H1 (cell line): ENCODE data around the gene MAOB. TPM values are rescaled to one million over a fixed set of nuclear protein-coding genes. Genes with fewer than 3 reads are reported as not detected.

Source experiments
- CTCF ChIA-PET: fragments of 300-600 bp; sonication (Branson Sonifier 250); formaldehyde crosslinking; loops from one replicate; lab custom pipeline; 2021; ENCODE audit not compliant: partially characterized antibody; lab: Charles Lee
- POLR2A ChIA-PET: fragments of 300-600 bp; sonication (Branson Sonifier 250); formaldehyde crosslinking; loops from one replicate; lab custom pipeline; 2021; ENCODE audit warnings: inconsistent platforms; ENCODE audit not compliant: partially characterized antibody; lab: Charles Lee
- DNase-seq, 2 experiments: peaks; one replicate each; pipeline versions ENCODE4 v3.0.0 to v3.0.0-alpha.2; 2010 to 2022; ENCODE audit warnings: low spot score in 2 of 2, low read depth in 1 of 2, mixed read lengths in 1 of 2
- FAIRE-seq: peaks from 2 replicates; lab custom pipeline; 2011; peaks lifted over from hg19 to GRCh38; lab: Jason Lieb, UNC
- H2AFZ ChIP-seq: 2 replicates; pipeline ENCODE4 v1.8.1; 2012; ENCODE audit warnings: low read length, inconsistent platforms
- H2AK5ac ChIP-seq: 2 replicates; pipeline ENCODE4 v1.6.1; 2013; ENCODE audit warnings: low read depth, low read length
- H2BK120ac ChIP-seq: replicated peaks from 2 replicates; pipeline ENCODE3; 2013; ENCODE audit warnings: low read depth, low read length, inconsistent platforms
- H2BK12ac ChIP-seq: 2 replicates; pipeline ENCODE4 v1.6.1; 2013; ENCODE audit warnings: low read depth, low read length
- H2BK15ac ChIP-seq: 2 replicates; pipeline ENCODE4 v1.6.1; 2013; ENCODE audit warnings: low read length
- H2BK20ac ChIP-seq: 2 replicates; pipeline ENCODE4 v1.6.1; 2013; ENCODE audit warnings: low read length
- H2BK5ac ChIP-seq: 2 replicates; pipeline ENCODE4 v1.6.1; 2013; ENCODE audit warnings: low read depth, low read length
- H3K14ac ChIP-seq: 2 replicates; pipeline ENCODE4 v1.6.1; 2013; ENCODE audit warnings: inconsistent platforms; ENCODE audit not compliant: insufficient read length
- H3K18ac ChIP-seq: 2 replicates; pipeline ENCODE4 v1.6.1; 2013; ENCODE audit warnings: low read length; ENCODE audit errors: extremely low read depth
- H3K23ac ChIP-seq: 2 replicates; pipeline ENCODE4 v1.6.1; 2013; ENCODE audit warnings: inconsistent platforms; ENCODE audit not compliant: insufficient read length
- H3K23me2 ChIP-seq: 2 replicates; pipeline ENCODE4 v1.6.1; 2013; ENCODE audit warnings: low read depth, low read length
- H3K27ac ChIP-seq: 2 replicates; pipeline ENCODE4 v1.6.1; 2011; ENCODE audit warnings: low read depth, low read length, inconsistent platforms
- H3K27me3 ChIP-seq, 4 experiments: replicated peaks in 1 of 4; 1 replicate in 1 of 4; 2 replicates in 3 of 4; pipeline versions ENCODE4 v1.6.1 to v1.8.1; 2011 to 2013; ENCODE audit warnings: low read length in 3 of 4, mild to moderate bottlenecking in 3 of 4, inconsistent platforms in 2 of 4, mixed read lengths in 2 of 4, moderate library complexity in 1 of 4; ENCODE audit not compliant: control insufficient read depth in 3 of 4, insufficient read depth in 3 of 4; ENCODE audit errors: extremely low read depth in 1 of 4
- H3K36me3 ChIP-seq, 4 experiments: 2 replicates each; pipeline versions ENCODE4 v1.6.1 to v1.8.1; 2011 to 2013; ENCODE audit warnings: mild to moderate bottlenecking in 4 of 4, low read length in 3 of 4, moderate library complexity in 2 of 4, control low read depth in 1 of 4, inconsistent platforms in 1 of 4; ENCODE audit not compliant: insufficient read depth in 4 of 4, control insufficient read depth in 2 of 4
- H3K4ac ChIP-seq: replicated peaks from 2 replicates; pipeline ENCODE3; 2013; ENCODE audit warnings: low read length, low read depth, mixed read lengths, inconsistent platforms; ENCODE audit not compliant: insufficient read length
- H3K4me1 ChIP-seq, 4 experiments: replicated peaks in 1 of 4; 1 replicate in 1 of 4; 2 replicates in 3 of 4; pipeline versions ENCODE4 v1.6.1 to v1.8.1; 2011 to 2013; ENCODE audit warnings: low read length in 3 of 4, inconsistent platforms in 2 of 4, mixed read lengths in 1 of 4; ENCODE audit not compliant: insufficient read depth in 4 of 4, control insufficient read depth in 3 of 4
- H3K4me2 ChIP-seq, 2 experiments: 2 replicates each; pipeline versions ENCODE4 v1.6.1 to v1.8.1; 2011 to 2013; ENCODE audit warnings: low read depth in 2 of 2, low read length in 2 of 2, control low read depth in 1 of 2, inconsistent platforms in 1 of 2, mild to moderate bottlenecking in 1 of 2; ENCODE audit not compliant: insufficient read depth in 1 of 2
- H3K4me3 ChIP-seq, 4 experiments: fragments of 200-600, 300-600 bp in 1 of 4; sonication (generic), shearing (Covaris generic), sonication (Bioruptor Twin) in 1 of 4; 2 replicates each; pipeline versions ENCODE4 v1.5.1 to v1.8.1; 2011 to 2016; ENCODE audit warnings: low read length in 4 of 4, low read depth in 3 of 4, control low read depth in 2 of 4, inconsistent platforms in 2 of 4, mild to moderate bottlenecking in 2 of 4, mixed read lengths in 1 of 4, moderate library complexity in 1 of 4; ENCODE audit not compliant: insufficient read depth in 2 of 4; ENCODE audit errors: extremely low read depth in 1 of 4
- H3K56ac ChIP-seq: replicated peaks from 2 replicates; pipeline ENCODE3; 2013; ENCODE audit warnings: low read depth, mild to moderate bottlenecking, mixed read lengths, low read length, inconsistent platforms; ENCODE audit not compliant: insufficient read length
- H3K79me1 ChIP-seq: 2 replicates; pipeline ENCODE4 v1.6.1; 2013; ENCODE audit warnings: low read depth, low read length, control low read depth
- H3K79me2 ChIP-seq, 2 experiments: 2 replicates each; pipeline versions ENCODE4 v1.6.1 to v1.8.1; 2012 to 2013; ENCODE audit warnings: low read length in 2 of 2, mild to moderate bottlenecking in 2 of 2, inconsistent platforms in 1 of 2; ENCODE audit not compliant: insufficient read depth in 2 of 2, control insufficient read depth in 1 of 2
- H3K9ac ChIP-seq, 4 experiments: replicated peaks in 1 of 4; 1 replicate in 1 of 4; 2 replicates in 3 of 4; pipeline versions ENCODE4 v1.6.1 to v1.8.1; 2011 to 2013; ENCODE audit warnings: low read depth in 3 of 4, low read length in 3 of 4, control low read depth in 2 of 4, mild to moderate bottlenecking in 2 of 4, moderate library complexity in 2 of 4, inconsistent platforms in 1 of 4; ENCODE audit errors: extremely low read depth in 1 of 4
- H3K9me3 ChIP-seq, 2 experiments: 2 replicates each; pipeline versions ENCODE4 v1.6.1 to v1.8.1; 2012 to 2013; ENCODE audit warnings: mild to moderate bottlenecking in 2 of 2, moderate library complexity in 2 of 2, control low read depth in 1 of 2, inconsistent platforms in 1 of 2, low read depth in 1 of 2, low read length in 1 of 2, mixed read lengths in 1 of 2; ENCODE audit not compliant: insufficient read depth in 2 of 2
- H4K20me1 ChIP-seq, 2 experiments: replicated peaks in 1 of 2; 2 replicates each; pipeline versions ENCODE3 to v1.8.1; 2011 to 2013; ENCODE audit warnings: inconsistent platforms in 2 of 2, low read length in 2 of 2, mild to moderate bottlenecking in 1 of 2; ENCODE audit not compliant: insufficient read depth in 2 of 2, control insufficient read depth in 1 of 2
- H4K5ac ChIP-seq: 2 replicates; pipeline ENCODE4 v1.6.1; 2013; ENCODE audit warnings: low read length, low read depth, mixed read lengths, inconsistent platforms; ENCODE audit not compliant: insufficient read length
- H4K8ac ChIP-seq: 2 replicates; pipeline ENCODE4 v1.8.0; 2013; ENCODE audit warnings: mild to moderate bottlenecking, moderate library complexity, low read length, inconsistent platforms; ENCODE audit not compliant: insufficient read depth; ENCODE audit errors: extremely low read depth
- H4K91ac ChIP-seq: replicated peaks from 2 replicates; pipeline ENCODE3; 2013; ENCODE audit warnings: low read length, mixed read lengths, inconsistent platforms; ENCODE audit not compliant: insufficient read length
- ASH2L ChIP-seq: fragments of 200-600, 300-600 bp; sonication (generic); IDR thresholded peaks from one replicate; pipeline ENCODE4 v1.7.1; 2017; ENCODE audit warnings: low read length
- ATF3 ChIP-seq: IDR thresholded peaks from 2 replicates; pipeline ENCODE4 v1.6.1; 2011; ENCODE audit warnings: low read depth, mild to moderate bottlenecking, low read length; ENCODE audit not compliant: insufficient read depth
- BCL11A ChIP-seq, 2 experiments: IDR thresholded peaks; one replicate each; pipeline ENCODE4 v1.6.1; 2011; ENCODE audit warnings: low read depth in 2 of 2, low read length in 2 of 2, mild to moderate bottlenecking in 2 of 2
- CHD2 ChIP-seq: IDR thresholded peaks from 2 replicates; pipeline ENCODE4 v1.6.1; 2012; ENCODE audit warnings: low read length, improper control_type of control experiment
- HDAC6 ChIP-seq: IDR thresholded peaks from one replicate; pipeline ENCODE4 v1.7.1; 2012; ENCODE audit warnings: low read depth, mild to moderate bottlenecking, inconsistent platforms, low read length, moderate library complexity
- KDM1A ChIP-seq: fragments of 200-600, 300-600 bp; sonication (generic); IDR thresholded peaks from 2 replicates; pipeline ENCODE4 v1.7.1; 2016; ENCODE audit warnings: mild to moderate bottlenecking, low read length, borderline replicate concordance
- POLR2A ChIP-seq, 2 experiments: IDR thresholded peaks; 1 replicate in 1 of 2; 2 replicates in 1 of 2; pipeline ENCODE4 v1.6.1; 2011; ENCODE audit warnings: low read depth in 2 of 2, low read length in 2 of 2, mild to moderate bottlenecking in 2 of 2; ENCODE audit errors: control extremely low read depth in 1 of 2
- SIRT6 ChIP-seq: IDR thresholded peaks from one replicate; pipeline ENCODE4 v1.7.1; 2012; ENCODE audit warnings: low read length, inconsistent platforms
- ZNF274 ChIP-seq: IDR thresholded peaks from 2 replicates; pipeline ENCODE4 v1.7.0; 2012; ENCODE audit warnings: low read length, borderline replicate concordance; ENCODE audit errors: extremely low read depth
- WGBS, 2 experiments: shearing (Covaris generic) in 1 of 2; methylation state at CpG; one replicate each; pipeline versions ENCODE4 v1.1.6 to v1.1.7; 2013 to 2015; ENCODE audit warnings: low lambda C conversion rate in 2 of 2, mixed read lengths in 2 of 2, inconsistent platforms in 1 of 2, low coverage in 1 of 2, missing lambda C conversion rate in 1 of 2; ENCODE audit not compliant: insufficient replicate concordance in 2 of 2, insufficient coverage in 1 of 2, insufficient read length in 1 of 2; ENCODE audit errors: extremely low coverage in 1 of 2, missing lambda C conversion rate in 1 of 2; 5-methylcytosine and 5-hydroxymethylcytosine counted together
- polyA plus RNA-seq, 7 experiments: library from polyadenylated mRNA; depleted of rRNA in 3 of 7; stranded (reverse) in 5 of 7; unstranded in 2 of 7; fragments of >200 nt in 5 of 7; fragments of 200-250 nt in 2 of 7; gene quantifications; 1 replicate in 5 of 7; 2 replicates in 1 of 7; 4 replicates in 1 of 7; pipeline versions ENCODE4 v1.2.1 to v1.2.3, GENCODE V29; 2011 to 2013; ENCODE audit warnings: missing spikeins in 2 of 7, mixed read lengths in 2 of 7
- total RNA-seq: library from RNA; stranded (reverse); fragmentation: NEBNext Ultra II Directional; extraction: Animal tissue kit (Norgen Biotek cat#: 25700); gene quantifications from 2 replicates; pipeline ENCODE4 v1.2.1, GENCODE V29; 2021
- TF ChIP-seq, protein P1 (sequence below), 3 experiments: IDR thresholded peaks; 1 replicate in 2 of 3; 2 replicates in 1 of 3; pipeline versions ENCODE4 v1.5.1 to v1.6.1; 2011; ENCODE audit warnings: low read length in 3 of 3, mild to moderate bottlenecking in 3 of 3, inconsistent platforms in 2 of 3, low read depth in 1 of 3, moderate library complexity in 1 of 3; ENCODE audit not compliant: insufficient read depth in 1 of 3; ENCODE audit errors: control extremely low read depth in 1 of 3
- TF ChIP-seq, protein P2 (sequence below): IDR thresholded peaks from 2 replicates; pipeline ENCODE4 v1.6.1; 2011; ENCODE audit warnings: low read length, improper control_type of control experiment

Gene MAOB
- total and polyA plus RNA-seq, 2 of the 8 experiments (the other 6 are each of a cell fraction or from before 2014, with no cell fraction given) = 0.73 to 1.1 TPM

DNA sequence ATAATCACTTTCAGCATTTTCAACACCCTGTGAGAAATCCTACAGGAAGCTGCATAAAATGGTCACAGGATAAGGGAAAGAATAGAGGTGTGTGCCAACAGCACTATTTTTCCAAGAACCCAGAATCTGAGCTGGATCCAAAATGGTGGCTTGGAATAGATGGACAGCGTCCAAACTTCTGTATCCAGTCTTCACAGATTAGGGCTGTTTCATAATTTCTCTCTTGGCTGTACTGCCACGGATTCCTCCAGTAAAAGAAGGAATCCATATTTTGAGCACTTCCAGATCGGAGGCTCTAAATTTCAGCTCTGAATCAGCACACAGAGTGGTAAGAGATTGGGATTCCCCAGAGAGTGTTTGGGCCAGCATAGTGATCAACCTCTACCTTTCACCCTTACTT lies 12.2 kb downstream of the MAOB start:
- H2BK20ac ChIP-seq = no peak overlapping the region
- no peak for TF ChIP-seq CHD2
- TF ChIP-seq ZNF274 = no peak
- TF ChIP-seq, protein P1, sequence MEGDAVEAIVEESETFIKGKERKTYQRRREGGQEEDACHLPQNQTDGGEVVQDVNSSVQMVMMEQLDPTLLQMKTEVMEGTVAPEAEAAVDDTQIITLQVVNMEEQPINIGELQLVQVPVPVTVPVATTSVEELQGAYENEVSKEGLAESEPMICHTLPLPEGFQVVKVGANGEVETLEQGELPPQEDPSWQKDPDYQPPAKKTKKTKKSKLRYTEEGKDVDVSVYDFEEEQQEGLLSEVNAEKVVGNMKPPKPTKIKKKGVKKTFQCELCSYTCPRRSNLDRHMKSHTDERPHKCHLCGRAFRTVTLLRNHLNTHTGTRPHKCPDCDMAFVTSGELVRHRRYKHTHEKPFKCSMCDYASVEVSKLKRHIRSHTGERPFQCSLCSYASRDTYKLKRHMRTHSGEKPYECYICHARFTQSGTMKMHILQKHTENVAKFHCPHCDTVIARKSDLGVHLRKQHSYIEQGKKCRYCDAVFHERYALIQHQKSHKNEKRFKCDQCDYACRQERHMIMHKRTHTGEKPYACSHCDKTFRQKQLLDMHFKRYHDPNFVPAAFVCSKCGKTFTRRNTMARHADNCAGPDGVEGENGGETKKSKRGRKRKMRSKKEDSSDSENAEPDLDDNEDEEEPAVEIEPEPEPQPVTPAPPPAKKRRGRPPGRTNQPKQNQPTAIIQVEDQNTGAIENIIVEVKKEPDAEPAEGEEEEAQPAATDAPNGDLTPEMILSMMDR (IDR thresholded peaks at IDR 0.05; ENCODE audit: control extremely low read depth in 1 of 3, insufficient read depth in 1 of 3, low read depth in 1 of 3, low read length in 3 of 3) = no peak
- TF ChIP-seq SIRT6 = no peak
- no peak for TF ChIP-seq BCL11A (IDR thresholded peaks at IDR 0.05; ENCODE audit: low read depth in 2 of 2, low read length in 2 of 2)
- TF ChIP-seq, protein P2, sequence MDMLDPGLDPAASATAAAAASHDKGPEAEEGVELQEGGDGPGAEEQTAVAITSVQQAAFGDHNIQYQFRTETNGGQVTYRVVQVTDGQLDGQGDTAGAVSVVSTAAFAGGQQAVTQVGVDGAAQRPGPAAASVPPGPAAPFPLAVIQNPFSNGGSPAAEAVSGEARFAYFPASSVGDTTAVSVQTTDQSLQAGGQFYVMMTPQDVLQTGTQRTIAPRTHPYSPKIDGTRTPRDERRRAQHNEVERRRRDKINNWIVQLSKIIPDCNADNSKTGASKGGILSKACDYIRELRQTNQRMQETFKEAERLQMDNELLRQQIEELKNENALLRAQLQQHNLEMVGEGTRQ = no peak
- TF ChIP-seq KDM1A = no peak
- TF ChIP-seq POLR2A (IDR thresholded peaks at IDR 0.05; ENCODE audit: control extremely low read depth in 1 of 2, low read depth in 2 of 2, low read length in 2 of 2) = no peak
- TF ChIP-seq ASH2L = no peak
- TF ChIP-seq ATF3 = no peak
- TF ChIP-seq HDAC6 = no peak

More for the DNA sequence above, 12.2 kb downstream of the MAOB start:
- ChIA-PET POLR2A (no interaction called here), CTCF (no interaction called here)
- no peak overlapping the region for H3K23ac ChIP-seq
- no peak overlapping the region for H3K9ac ChIP-seq
- H3K23me2 ChIP-seq = no peaks in the 10 kb centered on the region
- no peaks in the 10 kb centered on the region for H4K20me1 ChIP-seq
- H3K79me2 ChIP-seq = no peaks in the 10 kb centered on the region
- 91% methylated on average over 3 of the region's 3 CpGs; no CpG with 5 or more reads in 1 of the 2 experiments for WGBS, 2 experiments
- H2AK5ac ChIP-seq = no peak overlapping the region
- no peak overlapping the region for H3K4me3 ChIP-seq
- no peak overlapping the region for H3K18ac ChIP-seq
- H4K91ac ChIP-seq = no peak overlapping the region
- no peak overlapping the region for H2BK5ac ChIP-seq
- no peaks in the 10 kb centered on the region for H3K79me1 ChIP-seq
- DNase-seq = no peak
- H2BK12ac ChIP-seq = no peak overlapping the region
- no peak overlapping the region for H2BK15ac ChIP-seq
- no peak overlapping the region for H4K5ac ChIP-seq
- H3K4me1 ChIP-seq = no peaks in the 10 kb centered on the region
- H2BK120ac ChIP-seq = no peak overlapping the region
- FAIRE-seq = no peak
- H2AFZ ChIP-seq = no peak overlapping the region
- no peak overlapping the region for H3K4me2 ChIP-seq
- H3K14ac ChIP-seq = no peak overlapping the region
- H3K56ac ChIP-seq = no peak overlapping the region
- H4K8ac ChIP-seq = no peak overlapping the region
- H3K4ac ChIP-seq = no peak overlapping the region
- no peaks in the 10 kb centered on the region for H3K36me3 ChIP-seq
- H3K27ac ChIP-seq = no peak overlapping the region
- H3K9me3 ChIP-seq = no peaks in the 10 kb centered on the region
- no peaks in the 10 kb centered on the region for H3K27me3 ChIP-seq
